Activated CD8-positive, alpha-beta T cell treated with anti-CD3 and anti-CD28 coated beads for 36 hours (primary cell): ENCODE results near the gene SCP2. TPM values are rescaled to one million over a fixed set of nuclear protein-coding genes. Genes with fewer than 3 reads are reported as not detected.

Experiments
- ATAC-seq: fragments of 200-7000 bp; cut with Tn5 transposase; one replicate; pipeline ENCODE4 v1.10.0; 2021; ENCODE audit warnings: mild to moderate bottlenecking, moderate library complexity
- CTCF ChIA-PET: fragments of 350-600 bp; sonication (Branson Sonifier 250); formaldehyde crosslinking; loops from one replicate; lab custom pipeline; 2021; ENCODE audit warnings: antibody characterized with exemption; lab: Charles Lee
- POLR2A ChIA-PET: fragments of 350-600 bp; sonication (Branson Sonifier 250); formaldehyde crosslinking; loops from one replicate; lab custom pipeline; 2021; ENCODE audit warnings: antibody characterized with exemption; lab: Charles Lee
- DNase-seq: peaks from one replicate; pipeline ENCODE4 v3.0.0-alpha.2; 2020
- H3K27ac Mint-ChIP-seq: one replicate; pipeline ENCODE4 v1.8.0; 2021; ENCODE audit warnings: mild to moderate bottlenecking, mixed read lengths
- H3K27me3 Mint-ChIP-seq: one replicate; pipeline ENCODE4 v1.8.0; 2021; ENCODE audit warnings: mixed read lengths
- H3K36me3 Mint-ChIP-seq: one replicate; pipeline ENCODE4 v1.8.0; 2021; ENCODE audit warnings: low read depth, mixed read lengths
- H3K4me1 Mint-ChIP-seq: one replicate; pipeline ENCODE4 v1.8.0; 2021; ENCODE audit warnings: low read depth, mixed read lengths
- H3K4me3 Mint-ChIP-seq: one replicate; pipeline ENCODE4 v1.8.0; 2021; ENCODE audit warnings: mild to moderate bottlenecking, moderate library complexity, mixed read lengths
- H3K9me3 Mint-ChIP-seq: one replicate; pipeline ENCODE4 v1.8.0; 2021; ENCODE audit warnings: mixed read lengths
- intact Hi-C: fragments of 100-400 bp; cut with micrococcal nuclease; formaldehyde crosslinking; loops from one replicate; pipeline ENCODE4 v1.10.0; 2022
- total RNA-seq, 2 experiments: library from RNA; stranded (reverse); gene quantifications; one replicate each; pipeline ENCODE4 v1.2.3, GENCODE V29; 2021
- TF ChIP-seq, protein P1 (sequence below): fragments of 200-600 bp; IDR thresholded peaks from one replicate; pipeline ENCODE4 v1.8.0; 2022; ENCODE audit warnings: antibody characterized with exemption, mild to moderate bottlenecking

Gene SCP2
- total RNA-seq, 2 experiments from 2014 or later, result 60.7 to 66.8 TPM

- intact Hi-C loops, result no loop called here
- no peak for DNase-seq
- no peak overlapping the region for H3K27ac Mint-ChIP-seq
- no peaks in the 10 kb centered on the region for H3K4me1 Mint-ChIP-seq
- POLR2A ChIA-PET, result no interaction called here
- H3K4me3 Mint-ChIP-seq, result no peak overlapping the region
- no peaks in the 10 kb centered on the region for H3K36me3 Mint-ChIP-seq
- no peaks in the 10 kb centered on the region for H3K27me3 Mint-ChIP-seq
- CTCF ChIA-PET, result interaction anchor here (1.2 kb wide), 1 partner anchor 8 kb away, joined by 4 read pairs; no protein-coding TSS in a partner anchor
- ATAC-seq, result no peak
- TF ChIP-seq, protein P1, sequence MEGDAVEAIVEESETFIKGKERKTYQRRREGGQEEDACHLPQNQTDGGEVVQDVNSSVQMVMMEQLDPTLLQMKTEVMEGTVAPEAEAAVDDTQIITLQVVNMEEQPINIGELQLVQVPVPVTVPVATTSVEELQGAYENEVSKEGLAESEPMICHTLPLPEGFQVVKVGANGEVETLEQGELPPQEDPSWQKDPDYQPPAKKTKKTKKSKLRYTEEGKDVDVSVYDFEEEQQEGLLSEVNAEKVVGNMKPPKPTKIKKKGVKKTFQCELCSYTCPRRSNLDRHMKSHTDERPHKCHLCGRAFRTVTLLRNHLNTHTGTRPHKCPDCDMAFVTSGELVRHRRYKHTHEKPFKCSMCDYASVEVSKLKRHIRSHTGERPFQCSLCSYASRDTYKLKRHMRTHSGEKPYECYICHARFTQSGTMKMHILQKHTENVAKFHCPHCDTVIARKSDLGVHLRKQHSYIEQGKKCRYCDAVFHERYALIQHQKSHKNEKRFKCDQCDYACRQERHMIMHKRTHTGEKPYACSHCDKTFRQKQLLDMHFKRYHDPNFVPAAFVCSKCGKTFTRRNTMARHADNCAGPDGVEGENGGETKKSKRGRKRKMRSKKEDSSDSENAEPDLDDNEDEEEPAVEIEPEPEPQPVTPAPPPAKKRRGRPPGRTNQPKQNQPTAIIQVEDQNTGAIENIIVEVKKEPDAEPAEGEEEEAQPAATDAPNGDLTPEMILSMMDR, result no peak
- no peaks in the 10 kb centered on the region for H3K9me3 Mint-ChIP-seq
Measured at GRCh38 chr1:53076165-53076564, 149.1 kb downstream of the SCP2 start.

GRCh38 chr1:53076721-53077598, 149.9 kb downstream of the SCP2 start:
- no peaks in the 10 kb centered on the region for H3K36me3 Mint-ChIP-seq
- ATAC-seq (no peak), DNase-seq (no peak)
- no peaks in the 10 kb centered on the region for H3K9me3 Mint-ChIP-seq
- no peaks in the 10 kb centered on the region for H3K4me1 Mint-ChIP-seq
- no peak overlapping the region for H3K27ac Mint-ChIP-seq
- CTCF ChIA-PET, result interaction anchor here (1.2 kb wide), 1 partner anchor 9 kb away, joined by 4 read pairs; no protein-coding TSS in a partner anchor
- TF ChIP-seq, protein P1, result no peak
- no peaks in the 10 kb centered on the region for H3K27me3 Mint-ChIP-seq
- POLR2A ChIA-PET, result no interaction called here
- intact Hi-C loops, result no loop called here
- H3K4me3 Mint-ChIP-seq, result no peak overlapping the region

DNA sequence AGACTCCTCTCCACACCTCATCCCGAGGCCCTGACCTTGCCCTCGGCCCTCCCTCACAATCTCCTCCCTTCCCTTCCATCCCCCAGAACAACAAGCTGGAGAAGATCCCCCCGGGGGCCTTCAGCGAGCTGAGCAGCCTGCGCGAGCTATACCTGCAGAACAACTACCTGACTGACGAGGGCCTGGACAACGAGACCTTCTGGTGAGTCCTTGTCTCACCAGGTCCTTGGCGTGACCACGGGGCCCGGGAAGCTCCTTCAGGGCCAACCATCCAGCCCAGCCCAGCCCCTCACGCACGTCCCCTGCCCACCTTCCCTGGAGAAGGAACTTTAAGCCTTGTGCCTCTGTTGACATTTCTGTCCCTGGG, 150.5 kb downstream of the SCP2 start:
- POLR2A ChIA-PET, result no interaction called here
- H3K4me3 Mint-ChIP-seq, result no peak overlapping the region
- TF ChIP-seq, protein P1, result no peak
- H3K9me3 Mint-ChIP-seq, result no peaks in the 10 kb centered on the region
- no peaks in the 10 kb centered on the region for H3K27me3 Mint-ChIP-seq
- no peak overlapping the region for H3K27ac Mint-ChIP-seq
- H3K4me1 Mint-ChIP-seq, result no peaks in the 10 kb centered on the region
- no peak for DNase-seq
- H3K36me3 Mint-ChIP-seq, result no peaks in the 10 kb centered on the region
- CTCF ChIA-PET, result interaction anchor here (1.2 kb wide), 1 partner anchor 9 kb away, joined by 4 read pairs; no protein-coding TSS in a partner anchor
- no peak for ATAC-seq
- intact Hi-C loops, result no loop called here

DNA sequence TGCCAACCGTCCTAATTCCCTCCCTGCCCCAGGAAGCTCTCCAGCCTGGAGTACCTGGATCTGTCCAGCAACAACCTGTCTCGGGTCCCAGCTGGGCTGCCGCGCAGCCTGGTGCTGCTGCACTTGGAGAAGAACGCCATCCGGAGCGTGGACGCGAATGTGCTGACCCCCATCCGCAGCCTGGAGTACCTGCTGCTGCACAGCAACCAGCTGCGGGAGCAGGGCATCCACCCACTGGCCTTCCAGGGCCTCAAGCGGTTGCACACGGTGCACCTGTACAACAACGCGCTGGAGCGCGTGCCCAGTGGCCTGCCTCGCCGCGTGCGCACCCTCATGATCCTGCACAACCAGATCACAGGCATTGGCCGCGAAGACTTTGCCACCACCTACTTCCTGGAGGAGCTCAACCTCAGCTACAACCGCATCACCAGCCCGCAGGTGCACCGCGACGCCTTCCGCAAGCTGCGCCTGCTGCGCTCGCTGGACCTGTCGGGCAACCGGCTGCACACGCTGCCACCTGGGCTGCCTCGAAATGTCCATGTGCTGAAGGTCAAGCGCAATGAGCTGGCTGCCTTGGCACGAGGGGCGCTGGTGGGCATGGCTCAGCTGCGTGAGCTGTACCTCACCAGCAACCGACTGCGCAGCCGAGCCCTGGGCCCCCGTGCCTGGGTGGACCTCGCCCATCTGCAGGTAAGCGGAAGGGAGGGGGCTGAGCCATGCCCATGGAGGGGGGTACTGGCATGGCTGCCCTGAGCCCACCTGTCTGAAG, 151.4 kb downstream of the SCP2 start:
- ChIA-PET CTCF (no interaction called here), POLR2A (interaction anchor here (1.0 kb wide), 1 partner anchor 15 kb away, joined by 3 read pairs; no protein-coding TSS in a partner anchor)
- H3K9me3 Mint-ChIP-seq, result no peaks in the 10 kb centered on the region
- TF ChIP-seq, protein P1, result no peak
- H3K36me3 Mint-ChIP-seq, result no peaks in the 10 kb centered on the region
- H3K27me3 Mint-ChIP-seq, result no peaks in the 10 kb centered on the region
- ATAC-seq, result no peak
- DNase-seq, result no peak
- H3K4me3 Mint-ChIP-seq, result no peak overlapping the region
- H3K4me1 Mint-ChIP-seq, result no peaks in the 10 kb centered on the region
- intact Hi-C loops, result no loop called here
- no peak overlapping the region for H3K27ac Mint-ChIP-seq
